Mesodermal cell (in vitro differentiated cells): ENCODE measurements around the gene DYNC1LI2.

Source experiments
- H3K27ac ChIP-seq: 2 replicates; pipeline ENCODE4 v1.7.0; 2013; ENCODE audit warnings: mild to moderate bottlenecking, low read depth, low read length, moderate library complexity; ENCODE audit not compliant: severe bottlenecking
- H3K36me3 ChIP-seq: 2 replicates; pipeline ENCODE4 v1.7.1; 2013; ENCODE audit warnings: mild to moderate bottlenecking, low read length, moderate library complexity; ENCODE audit not compliant: control insufficient read depth, insufficient read depth
- H3K4me1 ChIP-seq: one replicate; pipeline ENCODE4 v1.7.1; 2013; ENCODE audit warnings: mild to moderate bottlenecking, low read length; ENCODE audit not compliant: insufficient read depth, control insufficient read depth, poor library complexity, severe bottlenecking
- H3K4me3 ChIP-seq: 2 replicates; pipeline ENCODE4 v1.7.0; 2013; ENCODE audit warnings: low read length, control low read depth, mild to moderate bottlenecking; ENCODE audit not compliant: insufficient read depth, poor library complexity, severe bottlenecking; ENCODE audit errors: extremely low read depth
- H3K9me3 ChIP-seq: 2 replicates; pipeline ENCODE4 v1.7.1; 2013; ENCODE audit warnings: mild to moderate bottlenecking, low read length, moderate library complexity; ENCODE audit not compliant: control insufficient read depth
- WGBS, 2 experiments: methylation state at CpG; one replicate each; pipeline ENCODE4 v1.1.5; 2013; ENCODE audit warnings: missing lambda C conversion rate in 2 of 2; ENCODE audit not compliant: insufficient coverage in 2 of 2; 5-methylcytosine and 5-hydroxymethylcytosine counted together

DYNC1LI2 gene

DNA sequence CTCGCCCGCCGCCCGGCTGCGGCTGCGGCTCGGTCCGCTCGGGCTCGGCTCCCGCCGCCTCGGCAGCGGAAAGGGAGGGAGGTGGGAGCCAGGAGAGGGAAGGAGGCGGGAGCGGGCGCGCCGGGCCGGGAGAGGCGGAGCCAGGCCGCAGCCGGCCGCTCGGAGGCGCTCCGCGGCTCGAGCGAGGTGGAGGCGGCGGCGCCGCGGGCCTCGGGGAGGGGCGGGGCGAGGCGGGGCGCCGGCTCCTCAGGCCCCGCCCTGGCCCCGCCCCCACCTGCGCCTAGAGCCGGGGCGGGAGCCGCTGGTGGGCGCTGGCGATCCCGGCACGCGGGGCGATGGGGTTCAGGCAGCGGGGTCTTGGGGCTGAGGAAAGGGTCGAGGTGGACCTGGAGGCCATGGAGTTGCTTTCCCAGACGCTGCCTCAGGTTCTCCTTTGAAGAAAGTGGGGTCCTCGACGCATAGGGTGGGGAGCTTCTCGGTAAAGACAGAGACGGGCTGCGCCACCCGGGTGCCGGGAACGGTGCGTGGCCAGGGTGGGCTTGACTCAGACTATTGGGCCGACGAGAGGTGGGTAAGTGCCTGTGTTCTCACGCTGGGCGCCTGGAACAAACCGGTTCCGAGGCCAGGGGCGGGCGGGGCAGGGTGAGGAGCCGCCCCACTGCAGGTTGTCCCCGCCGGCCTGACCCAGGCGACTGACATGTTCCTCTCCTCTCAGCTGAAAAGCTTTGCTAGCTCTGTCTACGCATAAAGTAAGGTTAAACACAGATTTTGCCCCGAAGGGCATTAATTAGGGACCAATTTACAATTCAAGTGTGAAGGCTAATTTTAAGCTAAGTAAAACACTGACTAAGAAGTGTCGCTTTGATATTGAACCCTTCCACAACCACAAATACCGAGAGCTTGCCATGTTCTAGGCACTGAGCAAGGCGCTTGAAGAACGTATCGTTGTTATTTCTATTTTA is 54.5 kb downstream of the DYNC1LI2 start, which contains the start of gene CMTM4:
Gene CMTM4 (minus strand): TSS at position 75 of the 962 bp plus-strand sequence. CDS start 218 bp downstream, outside the sequence.
- peaks cover 6% of the 10 kb centered on the region for H3K4me1 ChIP-seq
- H3K36me3 ChIP-seq = no peaks in the 10 kb centered on the region
- WGBS, 2 experiments = 7% methylated on average over 57 to 59 of the region's 84 CpGs
- H3K27ac ChIP-seq = no peak within 1 kb of the TSS
- H3K9me3 ChIP-seq = no peaks in the 10 kb centered on the region
- peak within 1 kb of the TSS; percentile 53 for H3K4me3 ChIP-seq

DNA sequence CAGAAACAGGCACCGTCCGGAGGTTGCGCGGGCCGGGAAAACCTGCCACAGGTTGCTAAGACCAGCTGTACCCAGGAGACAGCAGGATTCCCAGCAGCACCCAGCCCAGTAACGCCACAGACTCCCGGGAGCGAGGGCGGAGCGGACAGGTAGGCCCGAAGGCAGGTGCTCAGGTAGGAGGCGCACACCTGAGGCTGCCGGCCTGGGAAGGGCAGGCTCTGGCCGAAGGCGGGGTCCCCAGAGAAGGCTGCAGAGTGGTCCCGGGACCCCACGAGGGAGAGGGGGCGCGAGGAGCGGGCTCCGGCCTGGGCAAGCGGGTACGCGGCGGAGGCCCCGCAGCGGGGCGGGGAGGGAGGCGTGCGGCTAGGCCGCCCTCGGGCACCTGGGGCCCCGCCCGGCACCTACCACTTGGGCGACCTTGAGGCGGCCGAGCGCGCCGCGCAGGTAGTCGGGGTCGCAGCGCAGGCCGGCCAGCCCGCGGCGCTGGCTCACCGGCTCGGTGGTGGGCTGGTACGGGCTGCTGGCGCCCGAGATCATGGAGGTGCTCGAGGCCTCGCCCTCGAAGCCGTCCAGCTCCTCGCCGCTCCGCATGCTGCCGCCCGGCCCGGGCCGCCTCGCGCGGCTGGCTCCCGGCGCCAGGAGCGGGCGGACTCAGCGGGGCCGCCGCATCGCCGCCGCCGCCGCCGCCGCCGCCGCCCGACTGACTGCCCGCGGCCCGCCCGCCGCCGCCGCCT is 55.3 kb downstream of the DYNC1LI2 start:
- Histone ChIP-seq H3K27ac (no peak overlapping the region), H3K36me3 (no peaks in the 10 kb centered on the region), H3K9me3 (no peaks in the 10 kb centered on the region), H3K4me1 (peaks cover 6% of the 10 kb centered on the region), H3K4me3 (peak overlapping the region; percentile 53)
- 7% methylated on average over 67 to 90 of the region's 91 CpGs for WGBS, 2 experiments

DNA sequence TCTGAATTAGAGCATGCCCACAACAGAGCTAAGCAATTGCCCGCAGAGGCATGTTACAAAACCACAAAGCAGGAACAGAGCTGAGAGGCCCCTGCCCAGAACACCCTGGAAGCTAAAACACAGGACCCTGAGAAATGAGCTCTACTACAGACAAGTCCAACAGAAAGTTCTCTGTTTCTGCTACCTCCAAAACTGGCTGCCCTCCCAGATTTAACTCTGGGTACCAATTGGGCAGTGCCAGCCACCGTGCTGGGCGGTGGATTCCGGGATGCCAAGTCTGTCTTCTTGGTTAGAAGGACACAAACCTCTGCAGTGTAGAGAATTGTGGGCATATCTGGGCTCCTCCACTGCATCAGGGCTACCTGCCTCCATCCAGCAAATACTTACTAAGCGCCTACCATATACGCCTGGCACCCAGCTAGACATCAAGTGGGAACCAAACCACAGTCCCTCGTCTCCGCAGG is 55.9 kb downstream of the DYNC1LI2 start:
- Histone ChIP-seq H3K27ac (no peak overlapping the region), H3K4me3 (peak overlapping the region; percentile 53), H3K4me1 (peaks cover 6% of the 10 kb centered on the region), H3K9me3 (no peaks in the 10 kb centered on the region), H3K36me3 (no peaks in the 10 kb centered on the region)
- WGBS, 2 experiments = 84 to 87% methylated on average over 5 to 8 of the region's 8 CpGs

DNA sequence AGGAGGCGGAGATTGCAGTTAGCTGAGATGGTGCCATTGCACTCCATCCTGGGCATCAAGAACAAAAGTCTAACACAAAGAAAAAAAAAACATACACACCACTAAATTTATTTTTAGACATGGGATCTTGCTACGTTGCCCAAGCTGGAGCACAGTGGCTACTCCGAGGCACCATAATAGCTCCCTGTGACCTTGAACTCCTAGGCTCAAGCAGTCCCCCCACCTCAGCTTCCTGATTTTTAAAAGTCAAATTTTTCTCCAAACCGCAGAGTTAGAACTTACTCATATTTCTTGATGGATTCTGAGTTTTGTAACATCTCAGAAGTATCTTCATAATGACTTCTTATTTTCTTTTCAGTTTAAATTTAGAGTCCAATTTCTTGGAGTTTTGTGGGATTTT is 58.3 kb downstream of the DYNC1LI2 start:
- peaks cover 6% of the 10 kb centered on the region for H3K4me1 ChIP-seq
- H3K36me3 ChIP-seq = no peaks in the 10 kb centered on the region
- WGBS, 2 experiments = 94 to 98% methylated on average over 3 of the region's 4 CpGs
- no peak overlapping the region for H3K4me3 ChIP-seq
- no peak overlapping the region for H3K27ac ChIP-seq
- no peaks in the 10 kb centered on the region for H3K9me3 ChIP-seq

DNA sequence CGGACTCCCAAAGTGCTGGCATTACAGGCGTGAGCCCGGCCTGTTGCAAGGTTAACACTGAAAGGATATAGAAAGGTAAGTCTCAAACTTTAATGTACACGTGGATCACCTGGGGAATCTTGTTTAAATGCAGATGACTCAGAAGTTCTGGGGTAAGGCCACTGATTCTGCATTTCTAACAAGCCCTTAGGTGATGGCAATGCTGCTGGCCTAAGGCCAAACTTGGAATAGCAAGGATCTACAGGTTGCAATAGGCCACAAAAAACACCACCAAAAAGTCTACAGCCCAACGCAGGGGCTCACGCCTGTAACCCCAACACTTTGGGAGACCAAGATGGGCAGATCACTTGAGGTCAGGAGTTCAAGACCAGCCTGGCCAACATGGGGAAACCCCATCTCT is 59.1 kb downstream of the DYNC1LI2 start:
- WGBS, 2 experiments = 79 to 87% methylated on average over 4 to 6 of the region's 6 CpGs
- no peaks in the 10 kb centered on the region for H3K36me3 ChIP-seq
- no peak overlapping the region for H3K27ac ChIP-seq
- no peak overlapping the region for H3K4me3 ChIP-seq
- no peaks in the 10 kb centered on the region for H3K9me3 ChIP-seq
- peaks cover 6% of the 10 kb centered on the region for H3K4me1 ChIP-seq

DNA sequence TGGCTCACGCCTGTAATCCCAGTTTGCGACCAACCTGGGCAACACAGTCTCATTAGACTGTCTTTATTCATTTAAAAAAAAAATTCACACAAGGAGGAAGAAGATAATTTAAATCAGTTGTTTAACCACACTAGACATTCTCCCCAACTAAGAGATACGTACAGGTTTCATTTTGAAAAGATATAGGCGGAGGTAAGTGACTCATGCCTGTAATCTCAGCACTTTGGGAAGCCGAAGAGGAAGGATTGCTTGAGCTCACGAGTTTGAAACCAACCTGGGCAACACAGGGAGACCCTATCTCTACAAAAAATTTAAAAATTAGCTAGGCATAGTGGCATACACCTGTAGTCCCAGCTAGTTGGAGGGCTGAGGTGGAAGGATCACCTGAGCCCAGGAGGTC is 60.2 kb downstream of the DYNC1LI2 start:
- Histone ChIP-seq H3K4me1 (peaks cover 6% of the 10 kb centered on the region), H3K36me3 (no peaks in the 10 kb centered on the region), H3K9me3 (no peaks in the 10 kb centered on the region), H3K4me3 (no peak overlapping the region), H3K27ac (no peak overlapping the region)
- 95% methylated on average over 4 of the region's 6 CpGs; no CpG with 5 or more reads in 1 of the 2 experiments for WGBS, 2 experiments

DNA sequence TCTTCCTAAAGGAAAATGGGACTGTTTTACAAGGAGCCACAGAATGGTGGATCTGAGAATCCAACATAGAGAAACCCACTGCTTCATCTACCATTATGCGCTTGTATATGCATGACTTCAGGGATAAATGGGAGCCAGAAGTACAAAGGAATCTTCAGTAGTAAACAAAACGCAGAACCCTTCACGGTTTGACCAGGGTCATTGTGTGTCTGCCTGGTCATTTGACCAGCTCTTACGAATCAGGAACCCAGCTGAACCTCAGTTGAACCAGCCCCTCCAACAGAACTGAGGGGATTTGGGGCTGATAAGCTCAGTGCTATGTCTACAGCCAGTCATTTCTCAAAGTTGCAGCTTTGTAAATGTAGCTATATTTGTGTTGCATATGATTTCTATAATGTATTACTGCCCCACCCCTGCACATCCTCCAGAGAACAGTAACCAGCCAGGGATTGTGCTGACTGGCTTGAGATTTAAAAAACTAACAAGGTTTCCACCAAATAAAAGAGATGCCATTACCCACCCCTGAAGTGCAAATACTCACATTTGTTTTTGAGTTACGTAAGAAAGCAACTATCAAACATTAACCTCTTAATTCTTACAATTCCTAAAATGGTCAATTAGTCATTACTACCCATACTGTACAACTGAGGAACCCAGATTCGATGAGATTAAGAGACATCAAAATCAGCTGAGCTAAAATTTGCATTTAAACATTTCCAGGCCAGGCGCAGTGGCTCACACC is 61.1 kb downstream of the DYNC1LI2 start:
- H3K4me1 ChIP-seq = no peaks in the 10 kb centered on the region
- no peaks in the 10 kb centered on the region for H3K36me3 ChIP-seq
- no peak overlapping the region for H3K27ac ChIP-seq
- H3K4me3 ChIP-seq = no peak overlapping the region
- H3K9me3 ChIP-seq = no peaks in the 10 kb centered on the region
- WGBS, 2 experiments = 87 to 90% methylated on average over 5 to 6 of the region's 7 CpGs

DNA sequence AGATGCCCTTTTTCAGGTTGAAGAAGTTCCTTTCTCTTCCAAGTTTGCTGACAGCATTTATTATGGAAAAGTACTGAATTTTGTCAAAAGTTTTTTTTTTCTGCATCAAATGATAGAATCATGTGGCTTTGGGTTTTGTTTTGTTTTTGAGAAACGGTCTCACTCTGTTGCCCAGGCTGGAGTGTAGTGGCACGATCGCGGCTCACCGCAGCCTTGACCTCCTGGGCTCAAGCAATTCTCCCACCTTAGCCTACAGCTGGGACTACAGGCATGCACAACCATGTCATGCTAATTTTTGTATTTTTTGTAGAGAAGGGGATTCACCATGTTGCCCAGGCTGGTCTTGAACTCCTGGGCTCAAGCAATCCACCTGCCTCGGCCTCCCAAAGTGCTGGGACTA is 62.1 kb downstream of the DYNC1LI2 start:
- H3K4me1 ChIP-seq = no peaks in the 10 kb centered on the region
- H3K9me3 ChIP-seq = no peaks in the 10 kb centered on the region
- no peak overlapping the region for H3K27ac ChIP-seq
- WGBS, 2 experiments = 100% methylated on average over 1 of the region's 6 CpGs
- H3K4me3 ChIP-seq = no peak overlapping the region
- no peaks in the 10 kb centered on the region for H3K36me3 ChIP-seq

DNA sequence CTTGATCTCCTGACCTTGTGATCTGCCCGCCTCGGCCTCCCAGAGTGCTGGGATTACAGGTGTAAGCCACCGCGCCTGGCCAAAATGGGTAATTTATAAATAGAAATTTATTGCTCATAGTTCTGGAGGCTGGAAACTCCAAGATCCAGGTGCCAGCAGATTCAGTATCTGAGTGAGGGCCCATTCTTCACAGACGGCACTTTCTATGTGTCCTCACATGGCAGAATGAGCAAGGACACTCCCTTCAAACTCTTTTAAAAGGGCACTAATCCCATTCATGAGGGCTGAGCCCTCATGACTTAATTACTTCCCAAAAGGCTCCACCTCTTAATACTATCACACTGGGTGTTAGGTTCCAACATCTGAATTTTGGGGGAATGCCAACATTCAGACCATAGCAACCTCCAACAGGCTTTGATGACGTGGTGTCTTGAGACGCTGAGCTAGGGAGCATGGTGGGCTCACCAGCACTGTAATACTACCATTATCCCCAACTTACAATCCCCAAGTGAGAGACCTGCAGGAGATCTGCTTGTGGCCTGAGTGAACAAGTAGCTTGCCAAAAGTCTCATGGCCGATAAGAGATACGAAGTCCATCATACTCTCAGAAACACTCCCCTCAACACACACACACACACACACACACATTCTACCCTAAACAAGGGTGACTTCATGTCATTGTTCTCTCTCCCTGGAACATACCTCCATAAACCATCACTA is 63.3 kb downstream of the DYNC1LI2 start:
- Histone ChIP-seq H3K4me1 (no peaks in the 10 kb centered on the region), H3K27ac (no peak overlapping the region), H3K4me3 (no peak overlapping the region), H3K36me3 (no peaks in the 10 kb centered on the region), H3K9me3 (no peaks in the 10 kb centered on the region)
- 90 to 97% methylated on average over 5 to 9 of the region's 9 CpGs for WGBS, 2 experiments
